ENCODE results near the gene TLNRD1. TPM values are rescaled to one million over a fixed set of nuclear protein-coding genes. Genes with fewer than 3 reads are reported as not detected.

Gene TLNRD1
- polyA plus RNA-seq, 3 donors from 2014 or later = 2.6 to 5.4 (median 3.4) TPM

DNA sequence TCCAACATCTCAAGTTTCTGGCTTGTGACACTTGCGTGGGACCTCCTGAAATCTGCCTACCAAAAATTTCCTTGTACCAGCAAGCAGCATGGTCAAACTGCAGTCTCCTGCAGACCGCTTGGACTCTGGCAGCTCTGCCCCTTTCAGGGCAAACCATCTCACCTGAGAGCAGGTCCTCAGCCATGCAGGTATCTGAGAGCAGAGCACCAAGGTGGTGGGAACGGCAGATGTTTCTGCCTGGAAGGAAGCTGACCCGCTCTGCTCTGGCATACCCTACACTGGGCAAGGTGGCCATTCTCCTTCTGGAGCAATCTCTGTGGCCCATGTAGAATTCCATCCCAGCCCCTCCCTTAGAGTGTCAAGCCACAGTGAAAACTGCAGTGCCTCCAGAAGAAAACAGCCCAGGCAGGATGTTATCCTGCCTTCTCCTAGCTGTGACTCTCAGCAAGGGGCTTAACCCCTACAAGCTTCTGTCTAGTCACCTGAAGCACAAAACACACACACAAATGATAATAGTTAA is 32.7 kb upstream of the TLNRD1 start:
- Mint-ChIP-seq H3K4me3 (no peak overlapping the region), H3K27me3 (ENCODE audit: low read depth in 3 of 3) (no peaks in the 10 kb centered on the region), H3K9me3 (no peaks in the 10 kb centered on the region), H3K4me1 (peaks cover 2 to 6% of the 10 kb centered on the region in 2 donors), H3K27ac (no peak overlapping the region), H3K36me3 (peaks cover 0 to 23% (median 21%) of the 10 kb centered on the region in 3 donors)
- DNase-seq = no peak

DNA sequence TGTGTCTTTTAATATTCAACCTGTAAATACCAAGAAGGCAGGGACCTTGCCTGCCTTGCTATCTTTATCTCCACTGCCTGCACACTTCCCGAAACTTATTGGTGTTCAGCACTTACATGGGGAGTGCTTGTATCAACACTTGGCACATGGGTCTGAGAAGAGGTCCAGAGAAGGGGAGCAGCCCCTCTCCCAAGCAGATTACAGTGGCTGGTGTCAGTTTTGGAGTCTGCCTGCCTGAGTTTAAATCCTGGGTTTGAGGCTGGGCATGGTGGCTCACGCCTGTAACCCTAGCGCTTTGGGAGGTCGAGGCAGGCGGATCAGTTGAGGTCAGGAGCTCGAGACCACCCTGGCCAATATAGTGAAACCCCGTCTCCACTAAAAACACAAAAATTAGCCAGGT is 31.4 kb upstream of the TLNRD1 start:
- Mint-ChIP-seq H3K27ac (no peak overlapping the region), H3K27me3 (ENCODE audit: low read depth in 3 of 3) (no peaks in the 10 kb centered on the region), H3K9me3 (no peaks in the 10 kb centered on the region), H3K4me3 (no peak overlapping the region), H3K36me3 (peaks cover 0 to 18% (median 16%) of the 10 kb centered on the region in 3 donors), H3K4me1 (peaks cover 6 to 12% of the 10 kb centered on the region in 2 donors)
- DNase-seq = no peak

DNA sequence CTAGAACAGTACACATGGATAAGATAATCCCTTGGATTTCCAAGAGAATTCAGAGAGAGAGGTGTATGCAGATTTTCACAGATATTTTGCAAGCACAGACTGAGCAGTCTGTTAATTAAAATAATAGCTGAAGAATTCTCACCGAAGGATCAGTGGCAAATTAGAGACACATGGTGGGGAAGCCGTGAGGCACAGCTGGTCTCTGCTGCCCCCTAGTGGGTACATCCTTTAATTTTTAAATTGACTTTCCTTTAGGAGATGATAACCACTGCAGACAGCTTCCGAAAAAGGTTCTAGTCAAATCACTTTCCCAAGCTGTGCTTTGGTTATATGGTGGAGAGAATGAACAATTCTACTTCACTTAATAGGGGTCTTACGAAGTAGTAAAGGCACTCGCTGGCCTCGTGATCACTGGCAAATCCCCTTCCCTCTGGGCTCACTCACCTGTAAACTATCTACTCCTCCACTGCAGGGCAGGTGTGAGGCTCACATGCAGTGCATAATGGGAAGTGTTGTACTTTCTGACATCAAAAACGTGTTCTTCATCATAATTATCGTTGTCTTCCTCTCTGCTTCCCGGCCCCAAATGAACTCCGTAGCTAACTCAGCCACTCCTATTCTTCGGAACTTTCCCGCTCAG is 30.6 kb upstream of the TLNRD1 start:
- Mint-ChIP-seq H3K9me3 (no peaks in the 10 kb centered on the region), H3K27me3 (ENCODE audit: low read depth in 3 of 3) (no peaks in the 10 kb centered on the region), H3K4me3 (no peak overlapping the region), H3K27ac (no peak overlapping the region), H3K36me3 (peaks cover 0 to 10% (median 7%) of the 10 kb centered on the region in 3 donors), H3K4me1 (peaks cover 9 to 21% of the 10 kb centered on the region in 2 donors)
- DNase-seq = peak; percentile 55 to 65 (median 57)

DNA sequence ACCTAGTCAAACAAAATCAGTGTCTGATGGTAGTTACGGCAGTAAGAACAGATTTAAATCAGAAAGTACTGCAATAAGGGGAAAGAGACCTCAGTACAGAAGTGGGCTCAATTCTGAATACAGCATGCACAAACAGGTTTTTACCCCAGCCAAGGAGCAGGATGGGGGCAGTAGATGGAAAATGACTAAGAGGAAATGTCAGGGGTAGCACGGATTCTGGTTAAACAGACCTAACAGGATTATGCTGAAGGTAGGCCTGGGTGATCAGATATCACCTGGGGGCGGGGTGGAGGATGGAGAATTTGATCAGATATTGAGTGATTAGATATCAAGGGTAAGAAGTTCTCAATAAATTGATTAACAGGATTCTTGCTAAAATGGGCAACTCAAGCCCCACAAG is 30.1 kb upstream of the TLNRD1 start:
- H3K4me1 Mint-ChIP-seq = peaks cover 15 to 26% of the 10 kb centered on the region in 2 donors
- peaks cover 0 to 6% (median 3%) of the 10 kb centered on the region in 3 donors for H3K36me3 Mint-ChIP-seq
- no peaks in the 10 kb centered on the region for H3K9me3 Mint-ChIP-seq
- no peak overlapping the region for H3K27ac Mint-ChIP-seq
- no peaks in the 10 kb centered on the region for H3K27me3 Mint-ChIP-seq (ENCODE audit: low read depth in 3 of 3)
- H3K4me3 Mint-ChIP-seq = no peak overlapping the region
- no peak for DNase-seq

DNA sequence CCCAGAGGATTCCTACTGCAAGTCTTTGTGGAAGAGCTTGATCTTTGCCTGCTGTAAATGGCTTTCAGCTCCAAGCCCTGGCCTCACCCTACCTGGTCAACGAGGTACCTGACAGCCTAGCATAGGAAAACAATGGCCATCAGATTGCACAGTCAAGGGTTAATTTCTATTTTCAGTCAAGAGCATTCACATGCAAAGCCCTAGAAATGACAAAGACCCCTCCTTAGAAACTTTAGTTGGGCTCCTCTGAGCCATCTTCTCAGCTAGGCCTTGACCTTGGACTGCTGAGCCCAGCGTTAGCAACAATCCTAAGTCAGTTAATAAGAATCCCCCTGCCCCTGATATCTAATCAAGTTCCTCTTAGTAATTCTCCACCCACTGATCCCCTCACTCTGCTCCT is 29.6 kb upstream of the TLNRD1 start:
- Mint-ChIP-seq H3K9me3 (no peaks in the 10 kb centered on the region), H3K36me3 (peaks cover 0 to 6% (median 3%) of the 10 kb centered on the region in 3 donors), H3K27me3 (ENCODE audit: low read depth in 3 of 3) (no peaks in the 10 kb centered on the region), H3K4me1 (peaks cover 16 to 28% of the 10 kb centered on the region in 2 donors), H3K4me3 (no peak overlapping the region), H3K27ac (no peak overlapping the region)
- DNase-seq = no peak

DNA sequence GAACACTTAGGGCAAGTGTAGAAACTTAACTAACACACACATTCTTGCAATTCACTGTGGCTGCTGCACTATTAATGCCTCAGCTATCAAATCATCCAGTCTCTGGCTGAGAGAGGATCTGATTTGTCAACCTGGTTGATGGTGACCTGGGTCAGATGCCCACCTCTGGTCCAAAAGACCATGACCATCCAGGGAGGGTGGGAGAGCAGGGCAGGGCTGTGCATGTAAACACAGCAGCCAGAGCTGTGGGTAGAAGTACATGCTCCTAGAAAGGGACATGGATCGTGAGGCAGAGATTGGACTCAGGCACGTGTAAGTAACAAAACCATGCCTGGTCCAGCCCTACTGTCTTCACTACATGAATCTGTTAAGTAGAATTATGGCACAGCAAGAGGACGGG is 28.4 kb upstream of the TLNRD1 start:
- Mint-ChIP-seq H3K4me1 (peaks cover 26 to 38% of the 10 kb centered on the region in 2 donors), H3K27ac (peak overlapping the region in 2 of 6 donors; percentile 5 to 28), H3K36me3 (peaks cover 0 to 6% (median 3%) of the 10 kb centered on the region in 3 donors), H3K9me3 (no peaks in the 10 kb centered on the region), H3K27me3 (ENCODE audit: low read depth in 3 of 3) (no peaks in the 10 kb centered on the region), H3K4me3 (no peak overlapping the region)
- no peak for DNase-seq

DNA sequence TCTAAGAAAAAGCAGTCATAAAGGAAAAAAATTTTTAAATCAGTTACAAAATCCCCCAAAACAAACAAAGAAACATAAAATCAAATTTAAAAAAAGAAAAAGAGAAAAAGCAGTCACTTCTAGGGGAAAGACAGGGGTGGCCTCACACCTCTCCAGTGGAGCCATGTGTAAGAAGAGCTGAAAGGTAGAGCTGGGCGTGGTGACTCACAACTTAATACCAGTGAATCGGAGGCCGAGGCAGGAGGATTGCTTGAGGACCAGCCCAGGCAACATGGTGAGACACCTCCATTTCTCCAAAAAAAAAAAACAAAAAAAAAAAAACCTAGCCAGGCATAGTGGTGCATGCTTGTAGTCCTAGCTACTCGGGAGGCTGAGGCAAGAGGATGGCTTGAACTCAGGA is 25.8 kb upstream of the TLNRD1 start:
- H3K4me1 Mint-ChIP-seq = peaks cover 27 to 46% of the 10 kb centered on the region in 2 donors
- DNase-seq = no peak
- peak overlapping the region in 3 of 6 donors; percentile 62 to 66 (median 65) for H3K27ac Mint-ChIP-seq
- H3K27me3 Mint-ChIP-seq (ENCODE audit: low read depth in 3 of 3) = no peaks in the 10 kb centered on the region
- H3K4me3 Mint-ChIP-seq = peak overlapping the region in 2 of 5 donors; percentile 11 to 33
- H3K9me3 Mint-ChIP-seq = no peaks in the 10 kb centered on the region
- peaks cover 9 to 21% (median 15%) of the 10 kb centered on the region in 3 donors for H3K36me3 Mint-ChIP-seq

DNA sequence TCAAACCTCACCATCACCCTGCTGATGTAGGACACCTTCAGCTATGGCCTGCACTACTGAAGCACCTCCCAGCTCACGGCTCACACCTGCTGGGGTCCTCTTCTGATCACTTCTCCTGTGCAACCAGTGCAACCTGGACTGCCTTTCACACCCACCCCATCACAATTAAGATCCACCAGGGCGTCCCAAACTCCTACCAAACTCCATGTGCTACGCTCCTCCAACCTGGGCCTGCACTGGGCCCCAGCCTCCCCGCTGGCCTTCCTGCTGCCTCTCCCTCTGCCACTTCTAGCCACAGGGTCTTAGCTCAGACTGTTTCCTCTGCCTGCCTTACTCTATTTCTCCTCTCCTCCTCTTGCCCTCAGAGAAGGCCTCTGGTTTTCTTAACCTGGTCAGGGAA is 23.9 kb upstream of the TLNRD1 start:
- Mint-ChIP-seq H3K27ac (peak overlapping the region in 3 of 6 donors; percentile 8 to 70 (median 9)), H3K9me3 (no peaks in the 10 kb centered on the region), H3K36me3 (peaks cover 9 to 25% (median 21%) of the 10 kb centered on the region in 3 donors), H3K4me3 (no peak overlapping the region), H3K4me1 (peaks cover 28 to 42% of the 10 kb centered on the region in 2 donors), H3K27me3 (ENCODE audit: low read depth in 3 of 3) (no peaks in the 10 kb centered on the region)
- no peak for DNase-seq

DNA sequence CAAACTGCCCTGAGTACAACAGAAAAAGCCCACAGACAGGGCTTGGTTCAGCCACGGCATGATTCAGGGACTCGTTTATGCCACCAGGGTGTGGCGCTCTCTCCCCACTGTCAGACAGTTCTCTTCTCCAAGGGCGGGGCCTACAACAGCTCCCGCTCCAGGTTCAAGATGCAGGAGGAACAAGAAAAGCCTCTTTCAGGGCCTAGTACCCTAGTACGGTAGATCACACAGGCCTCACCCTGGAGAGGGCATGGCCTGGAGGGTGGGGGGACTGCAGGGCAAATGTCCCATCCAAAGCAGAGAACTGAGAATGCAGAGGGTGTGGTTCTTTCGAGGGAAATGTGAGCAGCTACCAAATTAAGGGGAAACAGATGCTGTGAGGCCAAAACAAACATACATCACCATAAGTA is 23.1 kb upstream of the TLNRD1 start:
- Mint-ChIP-seq H3K4me1 (peaks cover 35 to 50% of the 10 kb centered on the region in 2 donors), H3K4me3 (no peak overlapping the region), H3K27ac (peak overlapping the region in 2 of 6 donors; percentile 9 to 46), H3K9me3 (no peaks in the 10 kb centered on the region), H3K27me3 (ENCODE audit: low read depth in 3 of 3) (no peaks in the 10 kb centered on the region), H3K36me3 (peaks cover 9 to 27% (median 25%) of the 10 kb centered on the region in 3 donors)
- no peak for DNase-seq

DNA sequence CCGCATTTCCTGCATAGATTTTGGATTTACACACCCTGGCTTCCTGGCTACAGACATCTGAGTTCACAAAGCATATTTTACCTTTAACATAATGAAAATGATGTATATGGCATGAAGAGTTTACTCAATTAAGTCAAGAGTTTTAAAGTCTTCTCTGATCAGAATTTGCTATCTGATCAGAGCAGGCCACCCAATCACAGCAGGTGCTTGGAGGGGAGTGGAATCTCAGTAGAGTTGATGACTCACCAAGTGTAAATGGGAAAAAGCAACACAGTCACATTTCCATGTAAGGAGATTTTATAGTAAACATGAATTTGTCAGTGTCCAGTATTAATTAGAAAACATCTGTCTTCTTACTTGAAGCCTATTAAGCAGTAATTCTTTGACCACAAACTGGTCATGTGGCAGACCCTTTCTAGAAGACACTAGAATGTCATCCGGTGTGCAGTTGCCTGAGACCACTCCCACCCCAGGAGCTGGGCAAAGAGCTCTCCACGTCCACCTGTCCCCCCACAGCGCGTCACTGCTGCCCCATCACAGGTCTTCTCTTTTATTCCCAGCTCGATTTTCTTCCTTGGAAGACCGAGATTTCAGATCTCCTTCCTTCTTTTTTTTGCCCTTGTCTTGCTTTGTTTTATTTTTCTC is 21.9 kb upstream of the TLNRD1 start:
- Mint-ChIP-seq H3K36me3 (peaks cover 9 to 27% (median 25%) of the 10 kb centered on the region in 3 donors), H3K9me3 (no peaks in the 10 kb centered on the region), H3K27ac (peak overlapping the region in 5 of 6 donors; percentile 1 to 54 (median 6)), H3K4me3 (no peak overlapping the region), H3K27me3 (ENCODE audit: low read depth in 3 of 3) (no peaks in the 10 kb centered on the region), H3K4me1 (peaks cover 38 to 57% of the 10 kb centered on the region in 2 donors)
- no peak for DNase-seq

DNA sequence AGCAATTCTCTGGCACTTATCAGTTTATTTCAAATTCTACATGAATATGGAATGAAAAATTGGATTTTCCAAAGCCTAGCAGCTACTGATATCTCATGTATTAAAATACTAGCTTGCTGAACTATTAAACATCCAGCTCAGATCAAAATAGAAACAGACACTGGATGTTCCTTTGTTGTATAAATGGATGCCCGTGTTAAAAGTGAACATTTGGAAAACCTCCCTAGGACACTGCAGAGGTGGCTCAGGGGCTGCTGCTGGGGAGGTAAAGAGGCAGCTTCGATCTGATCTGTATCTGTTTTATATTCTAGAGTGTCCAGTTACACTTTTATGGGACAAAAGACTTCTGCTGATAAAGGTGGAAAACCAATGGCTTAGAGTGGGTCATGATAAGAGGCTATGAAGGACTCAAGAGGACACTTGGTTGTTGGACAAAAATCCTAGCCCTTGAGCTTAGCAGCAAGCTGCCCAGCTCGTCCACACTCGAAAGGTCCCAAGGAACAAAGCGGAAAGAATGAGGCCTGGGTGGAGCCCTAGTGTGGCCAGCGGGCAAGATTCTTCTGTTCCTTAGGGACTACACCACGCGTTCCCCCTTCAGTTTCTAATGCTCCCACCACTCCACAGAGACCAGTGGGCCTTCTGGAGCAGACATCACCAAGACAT is 21.1 kb upstream of the TLNRD1 start:
- no peak overlapping the region for H3K4me3 Mint-ChIP-seq
- no peaks in the 10 kb centered on the region for H3K27me3 Mint-ChIP-seq (ENCODE audit: low read depth in 3 of 3)
- peaks cover 40 to 56% of the 10 kb centered on the region in 2 donors for H3K4me1 Mint-ChIP-seq
- no peak for DNase-seq
- H3K27ac Mint-ChIP-seq = no peak overlapping the region
- no peaks in the 10 kb centered on the region for H3K9me3 Mint-ChIP-seq
- H3K36me3 Mint-ChIP-seq = peaks cover 9 to 27% (median 25%) of the 10 kb centered on the region in 3 donors

DNA sequence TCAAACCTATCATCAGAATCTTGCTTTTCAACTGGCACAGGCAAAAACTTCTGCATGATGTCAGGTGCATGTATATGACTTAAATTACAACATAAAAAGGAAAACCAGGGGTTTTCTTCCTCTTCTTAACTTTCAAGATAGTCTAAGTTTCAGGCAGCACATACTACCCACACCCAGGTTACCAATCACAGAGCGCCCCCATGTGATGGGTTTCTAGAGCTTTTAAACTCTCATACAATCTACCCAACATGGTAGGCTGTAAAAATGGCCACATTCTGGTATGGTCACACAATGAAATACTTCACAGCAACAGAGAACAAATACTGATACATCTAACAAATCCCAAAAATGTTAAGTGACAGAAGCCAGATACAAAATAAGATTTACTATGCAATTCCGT is 18.5 kb upstream of the TLNRD1 start:
- no peak for DNase-seq
- peak overlapping the region in 3 of 6 donors; percentile 31 to 76 (median 32) for H3K27ac Mint-ChIP-seq
- no peaks in the 10 kb centered on the region for H3K27me3 Mint-ChIP-seq (ENCODE audit: low read depth in 3 of 3)
- H3K36me3 Mint-ChIP-seq = peaks cover 9 to 27% (median 25%) of the 10 kb centered on the region in 3 donors
- H3K4me1 Mint-ChIP-seq = peaks cover 33 to 58% of the 10 kb centered on the region in 2 donors
- H3K4me3 Mint-ChIP-seq = no peak overlapping the region
- H3K9me3 Mint-ChIP-seq = no peaks in the 10 kb centered on the region

DNA sequence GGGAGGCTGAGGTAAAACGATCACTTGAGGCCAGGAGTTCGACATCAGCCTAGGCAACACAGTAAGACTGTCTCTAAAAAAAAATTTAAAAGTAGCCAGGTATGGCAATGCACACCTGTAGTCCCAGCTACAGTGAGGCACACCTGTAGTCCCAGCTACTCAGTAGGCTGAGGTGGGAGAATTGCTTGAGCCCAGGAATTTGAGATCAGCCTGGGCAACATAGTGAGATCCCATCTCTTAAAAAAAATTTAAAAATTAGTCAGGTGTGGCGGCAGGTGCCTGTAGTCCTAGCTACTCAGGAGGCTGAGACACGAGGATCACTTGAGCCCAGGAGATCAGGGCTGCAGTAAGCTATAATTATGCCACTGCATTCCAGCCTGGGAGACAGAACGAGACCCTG is 17.9 kb upstream of the TLNRD1 start:
- Mint-ChIP-seq H3K4me1 (peaks cover 32 to 58% of the 10 kb centered on the region in 2 donors), H3K27ac (no peak overlapping the region), H3K27me3 (ENCODE audit: low read depth in 3 of 3) (no peaks in the 10 kb centered on the region), H3K4me3 (no peak overlapping the region), H3K36me3 (peaks cover 9 to 27% (median 25%) of the 10 kb centered on the region in 3 donors), H3K9me3 (no peaks in the 10 kb centered on the region)
- no peak for DNase-seq

DNA sequence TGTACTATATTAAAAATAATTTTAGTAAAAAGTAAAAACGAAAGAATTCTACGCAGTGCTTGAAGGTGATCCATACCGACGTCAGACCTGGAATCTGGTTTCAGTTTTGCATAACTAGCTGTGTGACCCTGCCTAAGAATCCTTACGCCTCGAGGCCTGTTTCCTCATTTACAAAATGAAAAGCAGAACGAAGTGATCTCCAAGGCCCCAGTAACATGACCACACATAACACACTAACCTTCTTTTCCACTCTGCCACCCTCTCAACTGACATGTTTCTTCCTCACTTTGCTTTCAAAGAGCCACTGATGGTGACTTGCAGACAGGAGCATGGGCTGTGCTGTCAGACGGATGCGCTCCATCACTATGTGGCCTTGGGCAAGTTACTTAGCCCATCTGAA is 15.9 kb upstream of the TLNRD1 start:
- Mint-ChIP-seq H3K27me3 (ENCODE audit: low read depth in 3 of 3) (peaks cover 0 to under 1% (median 0%) of the 10 kb centered on the region in 3 donors), H3K27ac (peak overlapping the region; percentile 16 to 82 (median 73)), H3K9me3 (no peaks in the 10 kb centered on the region), H3K4me3 (peak overlapping the region in 1 of 5 donors; percentile 42), H3K36me3 (peaks cover 1 to 12% (median 11%) of the 10 kb centered on the region in 3 donors), H3K4me1 (peaks cover 52 to 70% of the 10 kb centered on the region in 2 donors)
- DNase-seq = no peak

Data from immature natural killer cell (primary cell).